Upper lobe of right lung (tissue), 1 donor: ENCODE measurements around the gene RBM44. TPM values are rescaled to one million over a fixed set of nuclear protein-coding genes. Genes with fewer than 3 reads are reported as not detected.

Experiments
- ATAC-seq: fragments of 200-7000 bp; cut with Tn5 transposase; one replicate; pipeline ENCODE4 v1.9.1; 2020; ENCODE audit warnings: mild to moderate bottlenecking, moderate library complexity
- DNase-seq: peaks from one replicate; pipeline ENCODE4 v3.0.0-alpha.2; 2020
- H3K27ac ChIP-seq: fragments of 200-600 bp; one replicate; pipeline ENCODE4 v1.8.0; 2022
- H3K27me3 ChIP-seq: fragments of 200-600 bp; one replicate; pipeline ENCODE4 v1.8.0; 2022; ENCODE audit warnings: mild to moderate bottlenecking
- H3K36me3 ChIP-seq: fragments of 200-600 bp; one replicate; pipeline ENCODE4 v1.8.0; 2022
- H3K4me1 ChIP-seq: fragments of 200-600 bp; one replicate; pipeline ENCODE4 v1.8.0; 2022
- H3K4me3 ChIP-seq: fragments of 200-600 bp; one replicate; pipeline ENCODE4 v1.8.0; 2022; ENCODE audit warnings: mild to moderate bottlenecking
- H3K9me3 ChIP-seq: fragments of 200-600 bp; one replicate; pipeline ENCODE4 v1.8.0; 2022
- CTCF ChIP-seq: fragments of 200-600 bp; IDR thresholded peaks from one replicate; pipeline ENCODE4 v1.8.0; 2022; ENCODE audit warnings: antibody characterized with exemption
- intact Hi-C: fragments of 100-400 bp; cut with DNase I; formaldehyde crosslinking; loops from one replicate; pipeline ENCODE4 v1.11.0; 2022
- total RNA-seq: library from RNA; stranded (reverse); fragmentation: NEBNext Ultra II Directional; extraction: Animal tissue kit (Norgen Biotek cat#: 25700); gene quantifications from one replicate; pipeline ENCODE4 v1.2.1, GENCODE V29; 2021
- donor health status: DM: no; HTN: yes; CAD: no; lungs with severe emphysema.

Gene RBM44
- total RNA-seq, 1 donor from 2014 or later = 1.8 TPM

DNA sequence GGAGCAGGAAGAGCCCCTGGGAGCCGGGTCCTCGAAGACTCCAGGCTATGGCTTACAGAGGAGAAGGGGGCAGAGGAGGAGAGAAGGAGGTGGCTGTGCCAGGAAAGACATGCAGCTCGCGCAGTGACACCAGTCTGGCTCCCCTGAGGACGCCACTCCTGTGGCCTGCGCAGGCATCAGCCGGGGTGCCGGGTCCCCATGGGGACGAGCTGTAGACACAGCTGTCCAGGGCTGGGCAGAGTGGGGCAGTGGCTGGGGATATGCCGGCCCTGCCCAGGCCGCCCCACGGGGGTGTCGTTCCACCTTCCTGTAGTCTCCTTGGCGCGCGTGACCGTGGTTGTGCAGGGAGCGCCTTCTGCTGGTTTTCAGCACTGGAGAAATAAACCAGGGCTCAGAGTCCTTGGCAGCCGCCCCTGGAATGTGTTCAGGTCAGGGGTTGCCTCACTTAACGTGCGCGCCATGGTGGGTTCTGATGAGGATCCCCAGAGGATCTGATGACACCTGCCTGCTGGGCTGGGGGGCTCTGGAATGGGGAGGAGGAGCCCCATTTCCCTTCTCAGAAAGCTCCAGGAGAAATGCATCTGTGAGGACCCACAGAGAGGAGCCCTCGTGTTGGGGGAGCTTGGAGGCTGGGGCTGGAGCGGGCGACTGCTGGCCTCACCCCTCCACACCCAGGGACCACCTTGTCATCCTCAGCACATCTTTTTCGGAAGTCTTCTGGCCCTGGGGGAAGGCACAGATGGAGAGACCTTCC lies 87.5 kb downstream of the RBM44 start:
- Histone ChIP-seq H3K36me3 (no peaks in the 10 kb centered on the region), H3K27ac (no peak overlapping the region), H3K27me3 (no peaks in the 10 kb centered on the region), H3K4me3 (no peak overlapping the region), H3K4me1 (peaks cover 25% of the 10 kb centered on the region), H3K9me3 (no peaks in the 10 kb centered on the region)
- DNase-seq (peak; percentile 48), ATAC-seq (peak; percentile 19)
- no peak for TF ChIP-seq CTCF
- intact Hi-C loops = no loop called here

DNA sequence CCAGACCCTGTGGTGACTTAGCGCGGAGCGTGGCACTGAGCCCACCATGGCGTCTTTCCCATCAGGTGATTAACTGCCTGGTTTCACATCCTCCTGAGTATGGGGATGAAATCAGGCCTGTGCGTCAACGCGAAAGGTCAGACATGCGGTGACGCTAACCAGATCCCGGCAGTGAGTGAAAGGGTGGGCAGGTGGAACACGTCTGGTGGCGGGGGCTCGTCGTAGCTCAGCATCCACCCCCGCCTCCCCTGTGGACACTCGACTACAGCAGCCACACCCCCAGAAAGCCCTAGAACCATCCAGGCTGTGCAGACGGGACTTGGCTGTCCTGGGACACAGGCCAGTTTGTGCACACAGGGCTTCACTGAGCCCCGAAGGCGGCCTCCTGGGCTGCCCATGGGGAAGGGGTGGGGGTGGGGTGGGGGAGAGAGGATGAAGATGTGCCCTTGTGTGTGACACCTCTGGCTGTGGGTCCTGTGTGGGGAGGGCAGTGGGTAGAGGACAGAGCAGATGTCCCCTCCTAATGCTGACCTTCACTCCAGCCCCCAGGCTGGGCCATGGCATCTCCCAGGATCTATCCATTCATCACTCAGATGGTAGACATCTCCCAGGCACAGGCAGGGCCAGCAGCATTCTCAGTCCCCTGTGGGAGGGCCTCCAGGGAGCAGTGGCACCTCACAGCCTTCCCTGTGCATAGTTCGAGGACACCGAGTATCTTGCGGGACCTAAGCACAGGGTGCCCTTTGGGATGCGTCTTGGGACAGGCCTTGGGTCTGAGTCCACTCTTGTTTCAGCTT lies 88.3 kb downstream of the RBM44 start:
- TF ChIP-seq CTCF = no peak
- ATAC-seq = peak; percentile 24
- H3K9me3 ChIP-seq = no peaks in the 10 kb centered on the region
- no peak for DNase-seq
- H3K36me3 ChIP-seq = no peaks in the 10 kb centered on the region
- H3K4me3 ChIP-seq = no peak overlapping the region
- H3K4me1 ChIP-seq = peaks cover 25% of the 10 kb centered on the region
- intact Hi-C loops = no loop called here
- H3K27me3 ChIP-seq = no peaks in the 10 kb centered on the region
- H3K27ac ChIP-seq = no peak overlapping the region

- ATAC-seq (no peak), DNase-seq (no peak)
- H3K36me3 ChIP-seq = no peaks in the 10 kb centered on the region
- no peak for TF ChIP-seq CTCF
- H3K4me1 ChIP-seq = peaks cover 25% of the 10 kb centered on the region
- peak overlapping the region; percentile 42 for H3K27ac ChIP-seq
- no peaks in the 10 kb centered on the region for H3K27me3 ChIP-seq
- no peak overlapping the region for H3K4me3 ChIP-seq
- no peaks in the 10 kb centered on the region for H3K9me3 ChIP-seq
- intact Hi-C loops = no loop called here
These were observed 89.8 kb downstream of the RBM44 start for GRCh38 chr2:237888389-237888788.

DNA sequence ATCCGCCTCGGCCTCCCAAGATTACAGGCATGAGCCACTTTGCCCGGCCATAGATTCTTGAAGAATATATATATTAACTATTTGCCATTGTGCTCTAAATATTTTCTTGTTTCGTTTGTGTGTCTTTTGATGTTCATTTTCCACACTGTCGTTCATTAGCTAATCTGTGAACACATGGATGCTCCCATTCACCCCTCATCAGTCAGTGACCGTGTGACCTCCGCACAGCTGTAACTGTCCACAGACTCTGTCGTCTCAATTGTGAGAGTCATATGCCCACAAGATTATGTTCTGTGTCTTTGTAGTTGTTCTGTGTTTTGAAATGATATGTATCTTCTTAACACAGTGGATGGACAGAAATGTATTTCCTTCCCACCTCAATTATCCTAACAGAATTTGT lies 90.4 kb downstream of the RBM44 start:
- no peak for TF ChIP-seq CTCF
- no peaks in the 10 kb centered on the region for H3K9me3 ChIP-seq
- H3K27me3 ChIP-seq = no peaks in the 10 kb centered on the region
- H3K27ac ChIP-seq = peak overlapping the region; percentile 42
- DNase-seq (no peak), ATAC-seq (no peak)
- no peak overlapping the region for H3K4me3 ChIP-seq
- H3K36me3 ChIP-seq = no peaks in the 10 kb centered on the region
- H3K4me1 ChIP-seq = peaks cover 25% of the 10 kb centered on the region
- intact Hi-C loops = no loop called here

- Histone ChIP-seq H3K27me3 (no peaks in the 10 kb centered on the region), H3K9me3 (no peaks in the 10 kb centered on the region), H3K36me3 (no peaks in the 10 kb centered on the region), H3K4me1 (peaks cover 25% of the 10 kb centered on the region), H3K4me3 (no peak overlapping the region), H3K27ac (no peak overlapping the region)
- DNase-seq (no peak), ATAC-seq (no peak)
- TF ChIP-seq CTCF = no peak
- intact Hi-C loops = no loop called here
These were observed 91.2 kb downstream of the RBM44 start for GRCh38 chr2:237889811-237890210.

Other genes with a start within 250 kb of the RBM44 start
- gene PRLH, start 232.2 kb upstream of the RBM44 start, total RNA-seq = not detected
- gene RAB17, start 208.0 kb upstream of the RBM44 start, total RNA-seq = 50.9 TPM
- 178 TPM for gene LRRFIP1, start 171.2 kb upstream of the RBM44 start, total RNA-seq
- 11.1 TPM for gene RAMP1, start 60.8 kb downstream of the RBM44 start, total RNA-seq
- 51.4 TPM for gene UBE2F, start 168.2 kb downstream of the RBM44 start, total RNA-seq